Endothelial cell of umbilical vein (primary cell): ENCODE data around the gene MAPK6. TPM values are rescaled to one million over a fixed set of nuclear protein-coding genes. Genes with fewer than 3 reads are reported as not detected.
A peak's percentile ranks its signal among the peaks of the same experiment; 100 is the strongest.

ENCODE experiments used
- BruUV-seq: library from RNA; stranded (reverse); fragments of 400-500 nt; replicated peaks from 2 replicates; lab custom pipeline; 2021; lab: Mats Ljungman, UMichigan
- CTCF ChIA-PET: fragments of 300-600, 350-600 bp; sonication (Branson Sonifier 250); formaldehyde crosslinking; loops from one replicate; lab custom pipeline; 2021; ENCODE audit warnings: antibody characterized with exemption, inconsistent platforms; lab: Charles Lee
- POLR2A ChIA-PET: fragments of 300-600, 350-600 bp; sonication (Branson Sonifier 250); formaldehyde crosslinking; loops from one replicate; lab custom pipeline; 2021; ENCODE audit warnings: antibody characterized with exemption, inconsistent platforms; lab: Charles Lee
- DNase-seq: peaks from one replicate; pipeline ENCODE4 v3.0.0-alpha.2; 2011; ENCODE audit warnings: low read depth, low spot score
- FAIRE-seq: peaks from 2 replicates; lab custom pipeline; 2011; peaks lifted over from hg19 to GRCh38; lab: Jason Lieb, UNC
- H2AFZ ChIP-seq: 2 replicates; pipeline ENCODE4 v1.6.0; 2012; ENCODE audit warnings: low read depth, low read length, control low read depth, inconsistent platforms
- H3K27ac ChIP-seq: 2 replicates; pipeline ENCODE4 v1.5.1; 2011; ENCODE audit warnings: low read depth, mild to moderate bottlenecking, control low read depth, low read length, moderate library complexity; ENCODE audit not compliant: insufficient read depth
- H3K27me3 ChIP-seq, 2 experiments: 2 replicates each; pipeline versions ENCODE4 v1.6.0 to v1.6.1; 2011; ENCODE audit warnings: low read length in 2 of 2, mixed read lengths in 1 of 2; ENCODE audit not compliant: control insufficient read depth in 2 of 2, insufficient read depth in 2 of 2
- H3K36me3 ChIP-seq, 2 experiments: 2 replicates in 1 of 2; 3 replicates in 1 of 2; pipeline ENCODE4 v1.5.1; 2011; ENCODE audit warnings: low read length in 2 of 2, mild to moderate bottlenecking in 1 of 2, moderate library complexity in 1 of 2; ENCODE audit not compliant: control insufficient read depth in 2 of 2, insufficient read depth in 2 of 2; ENCODE audit errors: extremely low read depth in 1 of 2
- H3K4me1 ChIP-seq: 3 replicates; pipeline ENCODE4 v1.5.1; 2011; ENCODE audit warnings: mild to moderate bottlenecking, low read length; ENCODE audit not compliant: control insufficient read depth, insufficient read depth; ENCODE audit errors: extremely low read depth
- H3K4me2 ChIP-seq: 2 replicates; pipeline ENCODE4 v1.6.1; 2011; ENCODE audit warnings: low read length, control low read depth, mixed read lengths; ENCODE audit not compliant: insufficient read depth
- H3K4me3 ChIP-seq, 3 experiments: fragments of 200-600 bp in 1 of 3; sonication (generic), shearing (Covaris generic) in 1 of 3; replicated peaks in 1 of 3; 2 replicates each; pipeline ENCODE4 v1.5.1; 2011 to 2016; ENCODE audit warnings: control low read depth in 3 of 3, low read length in 3 of 3, mild to moderate bottlenecking in 2 of 3, inconsistent platforms in 1 of 3, low read depth in 1 of 3, moderate library complexity in 1 of 3; ENCODE audit not compliant: insufficient read depth in 1 of 3
- H3K79me2 ChIP-seq: 2 replicates; pipeline ENCODE4 v1.6.0; 2012; ENCODE audit warnings: low read length, inconsistent platforms; ENCODE audit not compliant: control insufficient read depth, insufficient read depth
- H3K9ac ChIP-seq: replicated peaks from 2 replicates; pipeline ENCODE3; 2011; ENCODE audit warnings: low read length, control low read depth; ENCODE audit not compliant: insufficient read depth; ENCODE audit errors: extremely low read depth
- H3K9me1 ChIP-seq: replicated peaks from 3 replicates; pipeline ENCODE4 v1.6.0; 2011; ENCODE audit warnings: mild to moderate bottlenecking, low read length; ENCODE audit not compliant: control insufficient read depth, insufficient read depth; ENCODE audit errors: extremely low read depth
- H3K9me3 ChIP-seq: replicated peaks from 2 replicates; pipeline ENCODE4 v1.5.1; 2012; ENCODE audit warnings: low read length, inconsistent platforms; ENCODE audit not compliant: control insufficient read depth, insufficient read depth
- H4K20me1 ChIP-seq: replicated peaks from 2 replicates; pipeline ENCODE3; 2011; ENCODE audit warnings: mild to moderate bottlenecking, low read length; ENCODE audit not compliant: control insufficient read depth, insufficient read depth; ENCODE audit errors: extremely low read depth
- CTCF ChIP-seq, 2 donors: IDR thresholded peaks; 1 replicate in 1 of 2; 2 replicates in 1 of 2; pipeline ENCODE4 v1.5.1; 2011; ENCODE audit warnings: low read length in 2 of 2, mild to moderate bottlenecking in 2 of 2, moderate library complexity in 2 of 2, control low read depth in 1 of 2, inconsistent platforms in 1 of 2, low read depth in 1 of 2; ENCODE audit not compliant: insufficient read depth in 1 of 2; ENCODE audit errors: extremely low read depth in 1 of 2
- EZH2 ChIP-seq: IDR thresholded peaks from 2 replicates; pipeline ENCODE4 v1.6.1; 2012; ENCODE audit warnings: borderline replicate concordance, low read depth, mild to moderate bottlenecking, moderate library complexity, low read length, inconsistent platforms; ENCODE audit not compliant: severe bottlenecking
- FOS ChIP-seq: IDR thresholded peaks from 2 replicates; pipeline ENCODE4 v1.6.1; 2011; ENCODE audit warnings: mild to moderate bottlenecking, low read length, moderate library complexity, borderline replicate concordance; ENCODE audit not compliant: insufficient read depth
- GATA2 ChIP-seq: IDR thresholded peaks from 2 replicates; pipeline ENCODE4 v1.7.0; 2011; ENCODE audit warnings: low read depth, mild to moderate bottlenecking, moderate library complexity, mixed read lengths, low read length; ENCODE audit not compliant: insufficient read length, insufficient read depth
- JUN ChIP-seq: IDR thresholded peaks from 2 replicates; pipeline ENCODE4 v1.6.1; 2011; ENCODE audit warnings: borderline replicate concordance, low read depth; ENCODE audit not compliant: insufficient read length, insufficient read depth
- MAX ChIP-seq: IDR thresholded peaks from 2 replicates; pipeline ENCODE4 v1.6.1; 2011; ENCODE audit not compliant: insufficient read depth, insufficient read length
- MYC ChIP-seq: IDR thresholded peaks from one replicate; pipeline ENCODE4 v1.6.1; 2011; ENCODE audit warnings: mild to moderate bottlenecking, low read depth, low read length
- POLR2A ChIP-seq: IDR thresholded peaks from 2 replicates; pipeline ENCODE4 v1.6.1; 2012; ENCODE audit warnings: low read depth, mild to moderate bottlenecking, control low read depth, low read length
- POLR2AphosphoS5 ChIP-seq: IDR thresholded peaks from 2 replicates; pipeline ENCODE4 v1.6.1; 2012; ENCODE audit warnings: low read depth, mild to moderate bottlenecking, control low read depth, low read length, moderate library complexity; ENCODE audit not compliant: insufficient read depth
- dilution Hi-C: fragments of 300-500 bp; cut with MboI; formaldehyde crosslinking; loops from one replicate; pipeline ENCODE4 v1.15.0; 2019; ENCODE audit warnings: low sequenced_read_pairs; ENCODE audit not compliant: extremely low pct_ligation_motif_present
- intact Hi-C: fragments of 100-400 bp; cut with micrococcal nuclease; formaldehyde crosslinking; loops from one replicate; pipeline ENCODE4 v1.10.0; 2022
- polyA plus RNA-seq, 4 experiments: library from polyadenylated mRNA; depleted of rRNA in 3 of 4; stranded (reverse) in 3 of 4; unstranded in 1 of 4; fragments of >200 nt; gene quantifications; 2 replicates each; pipeline versions ENCODE4 v1.2.1 to v1.2.3, GENCODE V29; 2011 to 2012; ENCODE audit warnings: missing spikeins in 1 of 4
- total RNA-seq: library from RNA; stranded (reverse); gene quantifications from 2 replicates; pipeline ENCODE4 v1.2.3, GENCODE V29; 2021

The MAPK6 gene
- total and polyA plus RNA-seq, 2 donors (not counting 3 experiments of a cell fraction or from before 2014, with no cell fraction given), result 10.9 to 37.4 TPM

GRCh38 chr15:51982770-51983103, 36.3 kb upstream of the MAPK6 start:
- intact Hi-C loops (loop anchor here (1.0 to 10.0 kb wide), 10 partner anchors 10 to 752 kb away; partner anchors contain the start of gene MAPK6), dilution Hi-C loops (no loop called here)
- TF ChIP-seq MYC (no peak), FOS (peak; percentile 17)
- DNase-seq, result peak; percentile 30
- no peaks in the 10 kb centered on the region for H3K9me1 ChIP-seq
- H3K9me3 ChIP-seq, result no peaks in the 10 kb centered on the region
- H3K9ac ChIP-seq, result peak overlapping the region; percentile 94
- FAIRE-seq, result no peak
- no peaks in the 10 kb centered on the region for H3K27me3 ChIP-seq
- H3K4me3 ChIP-seq, result no peak overlapping the region
- H3K27ac ChIP-seq, result peak overlapping the region; percentile 96
- ChIA-PET CTCF (no interaction called here), POLR2A (no interaction called here)
- H2AFZ ChIP-seq, result no peak overlapping the region
- H4K20me1 ChIP-seq, result no peaks in the 10 kb centered on the region
- no peaks in the 10 kb centered on the region for H3K79me2 ChIP-seq
- H3K4me2 ChIP-seq, result peak overlapping the region; percentile 99
- no peaks in the 10 kb centered on the region for H3K36me3 ChIP-seq
- no TSS peak for BruUV-seq
- peaks cover 20% of the 10 kb centered on the region for H3K4me1 ChIP-seq

- H3K9me1 ChIP-seq, result no peaks in the 10 kb centered on the region
- no peaks in the 10 kb centered on the region for H3K79me2 ChIP-seq
- POLR2A ChIA-PET, result no interaction called here
- no TSS peak for BruUV-seq
- H2AFZ ChIP-seq, result no peak overlapping the region
- no peak overlapping the region for H3K27ac ChIP-seq
- TF ChIP-seq JUN (no peak), EZH2 (no peak), POLR2A (no peak), MAX (no peak), MYC (no peak), FOS (no peak), POLR2AphosphoS5 (no peak), GATA2 (no peak), CTCF (IDR thresholded peaks at IDR 0.05; ENCODE audit: extremely low read depth in 1 of 2, insufficient read depth in 1 of 2, low read depth in 1 of 2, low read length in 2 of 2) (no peak)
- intact Hi-C loops (no loop called here), dilution Hi-C loops (no loop called here)
- H3K4me2 ChIP-seq, result no peak overlapping the region
- FAIRE-seq (no peak), DNase-seq (no peak)
- no peak overlapping the region for H3K4me3 ChIP-seq
- no peaks in the 10 kb centered on the region for H4K20me1 ChIP-seq
- H3K4me1 ChIP-seq, result peaks cover 20% of the 10 kb centered on the region
- H3K27me3 ChIP-seq, result no peaks in the 10 kb centered on the region
- H3K9ac ChIP-seq, result no peak overlapping the region
- CTCF ChIA-PET, result interaction anchor here (1.2 kb wide), 1 partner anchor 87 kb away, joined by 3 read pairs; no protein-coding TSS in a partner anchor
- no peaks in the 10 kb centered on the region for H3K36me3 ChIP-seq
- no peaks in the 10 kb centered on the region for H3K9me3 ChIP-seq
These were observed 27.9 kb upstream of the MAPK6 start for GRCh38 chr15:51991141-51991540.
